Measurements from ENCODE around the gene MTUS2. TPM values are rescaled to one million over a fixed set of nuclear protein-coding genes. Genes with fewer than 3 reads are reported as not detected.

Gene MTUS2
- total RNA-seq, 1 donor from 2014 or later = 8.9 TPM

- peaks cover 3 to 10% of the 10 kb centered on the region in 2 donors for H3K4me1 ChIP-seq
- peaks cover 17 to 42% of the 10 kb centered on the region in 2 donors for H3K36me3 ChIP-seq
- no peak for TF ChIP-seq CTCF (IDR thresholded peaks at IDR 0.05)
- H3K27me3 ChIP-seq = no peaks in the 10 kb centered on the region
- peak in 1 of 2 donors; percentile 80 for DNase-seq (ENCODE audit: low spot score in 2 of 2)
- H3K4me3 ChIP-seq = no peak overlapping the region
- peak overlapping the region; percentile 50 to 65 for H3K27ac ChIP-seq
- intact Hi-C loops (cut with DNase I) = loop anchor here (5.0 kb wide), 2 partner anchors 74 to 329 kb away; partner anchors contain the start of genes SLC7A1 and UBL3
- H3K9me3 ChIP-seq = no peaks in the 10 kb centered on the region
Measured at GRCh38 chr13:29523199-29523961, 703.2 kb downstream of the MTUS2 start.

- peak overlapping the region in 1 of 2 donors; percentile 50 for H3K27ac ChIP-seq
- intact Hi-C loops (cut with DNase I) = loop anchor here (5.0 kb wide), 2 partner anchors 73 to 328 kb away; partner anchors contain the start of genes SLC7A1 and UBL3
- peaks cover 23 to 47% of the 10 kb centered on the region in 2 donors for H3K36me3 ChIP-seq
Measured at GRCh38 chr13:29524176-29524575, 704.0 kb downstream of the MTUS2 start.

GRCh38 chr13:29524641-29525040 lies 704.5 kb downstream of the MTUS2 start:
- no peak for DNase-seq (ENCODE audit: low spot score in 2 of 2)
- H3K9me3 ChIP-seq = no peaks in the 10 kb centered on the region
- no peaks in the 10 kb centered on the region for H3K27me3 ChIP-seq
- no peak overlapping the region for H3K4me3 ChIP-seq
- intact Hi-C loops (cut with DNase I) = loop anchor here (5.0 kb wide), 2 partner anchors 73 to 328 kb away; partner anchors contain the start of genes SLC7A1 and UBL3
- H3K4me1 ChIP-seq = peaks cover 3 to 10% of the 10 kb centered on the region in 2 donors
- H3K27ac ChIP-seq = peak overlapping the region in 1 of 2 donors; percentile 19
- peaks cover 27 to 51% of the 10 kb centered on the region in 2 donors for H3K36me3 ChIP-seq
- TF ChIP-seq CTCF (IDR thresholded peaks at IDR 0.05) = no peak

More at GRCh38 chr13:29524176-29524575, 704.0 kb downstream of the MTUS2 start:
- Histone ChIP-seq H3K9me3 (no peaks in the 10 kb centered on the region), H3K4me1 (peaks cover 3 to 10% of the 10 kb centered on the region in 2 donors), H3K27me3 (no peaks in the 10 kb centered on the region), H3K4me3 (no peak overlapping the region)
- TF ChIP-seq CTCF (IDR thresholded peaks at IDR 0.05) = no peak
- peak in 1 of 2 donors; percentile 82 for DNase-seq (ENCODE audit: low spot score in 2 of 2)

GRCh38 chr13:29525757-29526156 lies 705.6 kb downstream of the MTUS2 start:
- Histone ChIP-seq H3K27me3 (no peaks in the 10 kb centered on the region), H3K27ac (no peak overlapping the region), H3K36me3 (peaks cover 32 to 60% of the 10 kb centered on the region in 2 donors), H3K4me1 (peaks cover 3 to 10% of the 10 kb centered on the region in 2 donors), H3K9me3 (no peaks in the 10 kb centered on the region), H3K4me3 (no peak overlapping the region)
- intact Hi-C loops (cut with DNase I) = no loop called here
- no peak for TF ChIP-seq CTCF (IDR thresholded peaks at IDR 0.05)
- no peak for DNase-seq (ENCODE audit: low spot score in 2 of 2)

GRCh38 chr13:29526741-29527140 lies 706.6 kb downstream of the MTUS2 start:
- Histone ChIP-seq H3K27ac (no peak overlapping the region), H3K4me1 (peaks cover 0 to 5% of the 10 kb centered on the region in 2 donors), H3K4me3 (no peak overlapping the region), H3K36me3 (peaks cover 32 to 65% of the 10 kb centered on the region in 2 donors), H3K27me3 (no peaks in the 10 kb centered on the region), H3K9me3 (no peaks in the 10 kb centered on the region)
- intact Hi-C loops (cut with DNase I) = no loop called here
- no peak for TF ChIP-seq CTCF (IDR thresholded peaks at IDR 0.05)
- DNase-seq (ENCODE audit: low spot score in 2 of 2) = no peak

All from ascending aorta (tissue), 2 donors.